GM19468 (cell line): Measurements from ENCODE around the gene TNFSF12.

Experiments
- ATAC-seq: cut with Tn5 transposase; IDR thresholded peaks from one replicate; pipeline ENCODE4 v1.9.1; 2021; ENCODE audit warnings: mild to moderate bottlenecking, moderate library complexity, moderate number of reproducible peaks; ENCODE audit not compliant: unreplicated experiment; ENCODE audit errors: extremely low read depth

Gene TNFSF12

GRCh38 chr17:7562208-7562605 is 13.3 kb downstream of the TNFSF12 start:
- ATAC-seq: no peak

- no peak for ATAC-seq
These were observed 14.4 kb downstream of the TNFSF12 start for GRCh38 chr17:7563115-7563869.

GRCh38 chr17:7569571-7569970 is 20.7 kb downstream of the TNFSF12 start:
- ATAC-seq: no peak

- ATAC-seq: no peak
These were observed 21.5 kb downstream of the TNFSF12 start for GRCh38 chr17:7570351-7570750.

- ATAC-seq: no peak
These were observed 23.4 kb downstream of the TNFSF12 start for GRCh38 chr17:7572338-7572587.

- peak; percentile 89 for ATAC-seq
These were observed 23.9 kb downstream of the TNFSF12 start for GRCh38 chr17:7572588-7573323.

- no peak for ATAC-seq
These were observed 24.6 kb downstream of the TNFSF12 start for GRCh38 chr17:7573324-7574080.

GRCh38 chr17:7574176-7574953 is 25.5 kb downstream of the TNFSF12 start:
- ATAC-seq: no peak

- no peak for ATAC-seq
These were observed 26.6 kb downstream of the TNFSF12 start for GRCh38 chr17:7575481-7575883.

GRCh38 chr17:7575959-7576358 is 27.1 kb downstream of the TNFSF12 start:
- ATAC-seq: no peak

GRCh38 chr17:7576432-7576937 is 27.6 kb downstream of the TNFSF12 start:
- no peak for ATAC-seq

- ATAC-seq: no peak
These were observed 28.7 kb downstream of the TNFSF12 start for GRCh38 chr17:7577327-7578199.

- peak; percentile 42 for ATAC-seq
These were observed 30.4 kb downstream of the TNFSF12 start, which contains the start of gene CD68 for GRCh38 chr17:7579001-7579833. CD68 (plus strand) TSS chr17:7579638; CDS start chr17:7579678, 40 bp downstream.

GRCh38 chr17:7579834-7580603 is 31.2 kb downstream of the TNFSF12 start:
- no peak for ATAC-seq

- ATAC-seq: no peak
These were observed 32.0 kb downstream of the TNFSF12 start for GRCh38 chr17:7580604-7581575.

- ATAC-seq: no peak
These were observed 33.8 kb downstream of the TNFSF12 start for GRCh38 chr17:7582396-7583252.
